ENCODE data around the gene ELMO1. TPM values are rescaled to one million over a fixed set of nuclear protein-coding genes. Genes with fewer than 3 reads are reported as not detected.

Gene ELMO1
- total RNA-seq, 1 donor from 2014 or later: 53.8 TPM

DNA sequence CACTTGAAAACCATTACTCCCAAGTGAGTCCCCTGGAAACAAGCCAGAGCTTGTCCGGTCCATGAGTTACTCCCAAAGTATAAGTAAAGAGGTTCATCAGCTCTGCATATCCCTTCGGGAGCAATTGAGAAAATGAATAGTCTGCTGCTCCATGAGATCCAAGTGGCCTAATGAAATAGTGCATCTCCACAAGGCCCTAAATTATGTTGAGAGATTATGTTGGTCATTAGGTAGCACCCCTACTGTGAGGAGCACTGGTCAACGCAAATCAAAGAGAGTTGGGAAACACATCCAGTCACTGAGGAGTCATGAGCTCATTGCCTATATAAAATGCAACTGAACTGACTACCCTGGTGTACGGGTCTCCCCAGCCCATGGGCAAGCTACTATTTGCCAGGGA is 518.9 kb downstream of the ELMO1 start:
- Histone ChIP-seq H3K27ac (no peak overlapping the region), H3K36me3 (no peaks in the 10 kb centered on the region), H3K4me3 (no peak overlapping the region), H3K9me3 (no peaks in the 10 kb centered on the region), H3K27me3 (no peaks in the 10 kb centered on the region), H3K4me1 (no peaks in the 10 kb centered on the region)
- TF ChIP-seq, protein P1, sequence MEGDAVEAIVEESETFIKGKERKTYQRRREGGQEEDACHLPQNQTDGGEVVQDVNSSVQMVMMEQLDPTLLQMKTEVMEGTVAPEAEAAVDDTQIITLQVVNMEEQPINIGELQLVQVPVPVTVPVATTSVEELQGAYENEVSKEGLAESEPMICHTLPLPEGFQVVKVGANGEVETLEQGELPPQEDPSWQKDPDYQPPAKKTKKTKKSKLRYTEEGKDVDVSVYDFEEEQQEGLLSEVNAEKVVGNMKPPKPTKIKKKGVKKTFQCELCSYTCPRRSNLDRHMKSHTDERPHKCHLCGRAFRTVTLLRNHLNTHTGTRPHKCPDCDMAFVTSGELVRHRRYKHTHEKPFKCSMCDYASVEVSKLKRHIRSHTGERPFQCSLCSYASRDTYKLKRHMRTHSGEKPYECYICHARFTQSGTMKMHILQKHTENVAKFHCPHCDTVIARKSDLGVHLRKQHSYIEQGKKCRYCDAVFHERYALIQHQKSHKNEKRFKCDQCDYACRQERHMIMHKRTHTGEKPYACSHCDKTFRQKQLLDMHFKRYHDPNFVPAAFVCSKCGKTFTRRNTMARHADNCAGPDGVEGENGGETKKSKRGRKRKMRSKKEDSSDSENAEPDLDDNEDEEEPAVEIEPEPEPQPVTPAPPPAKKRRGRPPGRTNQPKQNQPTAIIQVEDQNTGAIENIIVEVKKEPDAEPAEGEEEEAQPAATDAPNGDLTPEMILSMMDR (IDR thresholded peaks at IDR 0.05): no peak
- intact Hi-C loops (cut with DNase I): no loop called here
- no peak for DNase-seq
- ATAC-seq: no peak

DNA sequence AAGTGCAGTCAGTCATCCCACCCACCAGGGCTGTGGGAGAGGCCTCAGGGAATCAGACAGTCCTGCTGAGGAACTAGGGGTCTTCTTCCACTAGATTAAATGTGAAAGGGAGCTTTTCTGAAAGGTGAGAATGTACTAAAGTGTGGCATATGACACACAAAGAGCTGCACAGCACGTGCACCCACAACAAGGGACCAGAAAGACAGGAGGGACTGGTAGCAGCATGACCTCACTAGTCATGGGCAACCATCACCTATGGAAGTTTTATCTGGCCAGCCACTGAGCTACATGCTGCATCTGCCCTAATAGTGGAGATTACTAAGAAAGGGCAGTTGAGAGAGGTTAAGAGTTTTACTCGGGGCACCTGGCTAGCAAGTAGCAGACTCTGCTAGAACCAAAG is 519.9 kb downstream of the ELMO1 start:
- ATAC-seq (no peak), DNase-seq (no peak)
- intact Hi-C loops (cut with DNase I): no loop called here
- Histone ChIP-seq H3K27me3 (no peaks in the 10 kb centered on the region), H3K4me1 (peaks cover under 1% of the 10 kb centered on the region), H3K27ac (no peak overlapping the region), H3K36me3 (no peaks in the 10 kb centered on the region), H3K9me3 (no peaks in the 10 kb centered on the region), H3K4me3 (no peak overlapping the region)
- TF ChIP-seq, protein P1 (IDR thresholded peaks at IDR 0.05): no peak

DNA sequence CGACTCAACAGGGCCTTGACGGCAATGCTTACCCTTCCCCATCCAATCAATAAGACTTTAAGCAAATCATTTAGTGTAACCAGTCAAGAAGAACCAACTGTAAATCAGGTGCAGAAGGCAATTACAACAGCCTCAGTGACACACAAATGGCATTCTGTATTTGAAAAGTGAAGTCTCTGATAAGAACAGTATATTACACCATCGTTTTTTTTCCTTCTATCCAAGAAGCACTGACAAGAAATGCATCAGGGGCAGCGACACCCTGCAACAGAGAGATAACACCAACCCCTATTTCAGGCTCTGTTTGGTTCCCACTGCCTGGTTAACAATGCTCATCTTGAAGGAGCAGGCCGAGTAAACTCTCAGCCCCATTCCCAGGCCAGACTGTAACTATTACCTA is 520.4 kb downstream of the ELMO1 start:
- intact Hi-C loops (cut with DNase I): no loop called here
- TF ChIP-seq, protein P1 (IDR thresholded peaks at IDR 0.05): no peak
- H3K4me1 ChIP-seq: peaks cover 3% of the 10 kb centered on the region
- H3K27ac ChIP-seq: no peak overlapping the region
- ATAC-seq (no peak), DNase-seq (no peak)
- no peak overlapping the region for H3K4me3 ChIP-seq
- no peaks in the 10 kb centered on the region for H3K9me3 ChIP-seq
- H3K27me3 ChIP-seq: no peaks in the 10 kb centered on the region
- no peaks in the 10 kb centered on the region for H3K36me3 ChIP-seq

DNA sequence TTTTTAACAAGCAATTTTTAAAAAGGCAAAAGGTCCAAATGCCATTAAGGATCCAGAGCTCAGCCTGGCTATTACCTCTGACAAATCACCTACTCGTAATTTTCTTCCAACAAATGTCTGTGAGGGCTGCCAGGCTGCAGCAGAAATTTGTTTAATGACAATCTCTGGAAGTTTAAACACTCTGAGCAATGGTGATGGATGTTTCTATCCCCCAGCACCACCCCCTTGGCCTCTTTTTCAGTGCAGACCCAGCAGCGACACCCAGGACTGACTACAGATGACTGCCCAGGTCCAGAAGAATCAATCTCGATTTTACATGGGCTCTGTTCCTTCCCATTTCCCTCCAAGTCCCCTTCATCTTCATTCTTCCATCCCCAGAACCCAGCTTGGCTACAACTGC is 523.0 kb downstream of the ELMO1 start:
- no peak overlapping the region for H3K27ac ChIP-seq
- DNase-seq: no peak
- no peaks in the 10 kb centered on the region for H3K9me3 ChIP-seq
- H3K4me3 ChIP-seq: no peak overlapping the region
- no peaks in the 10 kb centered on the region for H3K36me3 ChIP-seq
- H3K4me1 ChIP-seq: peaks cover 3% of the 10 kb centered on the region
- intact Hi-C loops (cut with DNase I): no loop called here
- TF ChIP-seq, protein P1 (IDR thresholded peaks at IDR 0.05): no peak
- H3K27me3 ChIP-seq: no peaks in the 10 kb centered on the region
- no peak for ATAC-seq

DNA sequence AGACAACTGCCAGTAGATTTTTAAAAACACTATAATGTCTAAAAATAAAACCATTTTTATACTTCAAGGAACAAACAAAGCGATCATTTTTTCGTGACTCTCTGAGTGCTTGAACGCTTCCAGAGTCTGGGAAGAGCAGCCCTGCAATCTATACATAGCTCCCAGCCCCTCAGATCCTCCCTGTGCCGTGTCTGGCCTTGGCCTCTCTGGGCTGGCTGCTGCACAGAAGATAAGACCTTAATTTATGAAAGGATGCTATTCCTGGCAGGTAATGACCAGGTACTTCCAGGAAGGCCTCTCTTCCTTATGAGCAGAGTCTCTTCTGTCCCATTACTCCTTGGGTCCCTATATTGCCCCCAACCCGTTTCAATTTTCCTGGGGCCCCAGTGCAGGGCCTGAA is 523.5 kb downstream of the ELMO1 start:
- H3K4me1 ChIP-seq: peaks cover 3% of the 10 kb centered on the region
- no peaks in the 10 kb centered on the region for H3K9me3 ChIP-seq
- DNase-seq (no peak), ATAC-seq (no peak)
- no peak overlapping the region for H3K27ac ChIP-seq
- intact Hi-C loops (cut with DNase I): no loop called here
- H3K27me3 ChIP-seq: no peaks in the 10 kb centered on the region
- TF ChIP-seq, protein P1 (IDR thresholded peaks at IDR 0.05): no peak
- no peak overlapping the region for H3K4me3 ChIP-seq
- H3K36me3 ChIP-seq: no peaks in the 10 kb centered on the region

DNA sequence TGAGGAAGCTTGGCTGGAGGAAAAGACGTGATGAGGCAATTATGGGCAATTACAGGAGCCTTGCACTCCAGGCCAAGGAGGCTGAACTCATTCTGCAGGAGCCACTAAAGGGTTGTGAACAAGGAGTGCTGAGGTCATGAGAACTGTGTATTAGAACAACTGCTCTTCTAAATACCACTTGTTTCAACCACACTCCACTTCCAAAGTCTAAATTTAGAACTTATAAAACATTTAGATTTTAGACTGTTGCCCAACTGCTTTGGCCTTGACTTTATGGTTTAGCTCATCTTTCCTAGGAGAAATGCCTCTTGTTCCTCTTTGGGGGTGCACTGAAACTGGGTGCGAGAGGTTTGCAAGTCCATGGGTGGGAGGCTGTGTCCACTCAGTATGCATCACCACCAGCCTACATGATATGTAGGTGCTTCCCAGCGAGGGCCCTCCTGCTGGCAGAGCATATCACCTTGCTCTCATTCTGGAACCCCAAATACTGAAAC is 524.7 kb downstream of the ELMO1 start:
- Histone ChIP-seq H3K4me3 (no peak overlapping the region), H3K4me1 (peaks cover 3% of the 10 kb centered on the region), H3K27ac (no peak overlapping the region), H3K36me3 (no peaks in the 10 kb centered on the region), H3K27me3 (no peaks in the 10 kb centered on the region), H3K9me3 (no peaks in the 10 kb centered on the region)
- intact Hi-C loops (cut with DNase I): no loop called here
- peak; percentile 90 for ATAC-seq
- DNase-seq: no peak
- TF ChIP-seq, protein P1 (IDR thresholded peaks at IDR 0.05): no peak
